HCT116 (cell line): ENCODE data around the gene DTX1. TPM values are rescaled to one million over a fixed set of nuclear protein-coding genes. Genes with fewer than 3 reads are reported as not detected.

ENCODE experiments used
- ATAC-seq: fragments of 200-7000 bp; cut with Tn5 transposase; 2 replicates; pipeline ENCODE4 v1.9.1; 2020; ENCODE audit warnings: mild to moderate bottlenecking, moderate library complexity
- BruUV-seq: library from RNA; stranded (reverse); fragments of 400-500 nt; replicated peaks from 2 replicates; lab custom pipeline; 2021; lab: Mats Ljungman, UMichigan
- CTCF ChIA-PET: fragments of 300-600 bp; sonication (Branson Sonifier 250); formaldehyde crosslinking; loops from one replicate; lab custom pipeline; 2021; ENCODE audit warnings: antibody characterized with exemption; lab: Charles Lee
- POLR2A ChIA-PET: fragments of 300-600, 350-600 bp; sonication (Branson Sonifier 250); formaldehyde crosslinking; loops from one replicate; lab custom pipeline; 2021; ENCODE audit warnings: antibody characterized with exemption; lab: Charles Lee
- RAD21 ChIA-PET, 2 experiments: fragments of 300-600 bp; sonication (Branson Sonifier 250); formaldehyde crosslinking; loops; one replicate each; lab custom pipeline; 2023; ENCODE audit warnings: low total read pairs in 2 of 2; ENCODE audit not compliant: uncharacterized antibody in 2 of 2, unreplicated experiment in 2 of 2, low non-redundant PET in 1 of 2; lab: Charles Lee
- DNase-seq: peaks from one replicate; pipeline ENCODE4 v3.0.0-alpha.2; 2010; ENCODE audit warnings: low read depth, low spot score
- H2AFZ ChIP-seq: fragments of 200-600 bp; shearing (Covaris generic), sonication (generic); 2 replicates; pipeline ENCODE4 v1.6.1; 2017; ENCODE audit warnings: low read depth, mixed run types, mixed read lengths, antibody characterized with exemption, low read length; ENCODE audit not compliant: poor library complexity, severe bottlenecking
- H3K27ac ChIP-seq: 2 replicates; pipeline ENCODE4 v1.5.1; 2012; ENCODE audit warnings: low read depth, low read length
- H3K27me3 ChIP-seq: fragments of 200-600 bp; sonication (generic); 2 replicates; pipeline ENCODE4 v1.6.1; 2016; ENCODE audit warnings: mixed run types, low read length, mixed read lengths; ENCODE audit not compliant: insufficient read depth
- H3K36me3 ChIP-seq, 2 experiments: fragments of 200-500 bp in 1 of 2; fragments of 200-600 bp in 1 of 2; sonication (Bioruptor generic) in 1 of 2; sonication (generic) in 1 of 2; 2 replicates each; pipeline versions ENCODE4 v1.5.1 to v1.6.1; 2014 to 2016; ENCODE audit warnings: low read length in 2 of 2, inconsistent platforms in 1 of 2, mixed read lengths in 1 of 2, mixed run types in 1 of 2; ENCODE audit not compliant: insufficient read depth in 2 of 2, control insufficient read depth in 1 of 2
- H3K4me1 ChIP-seq, 2 experiments: fragments of 200-600 bp in 1 of 2; sonication (generic) in 1 of 2; 2 replicates each; pipeline versions ENCODE4 v1.5.1 to v1.6.1; 2012 to 2017; ENCODE audit warnings: low read length in 2 of 2, inconsistent platforms in 1 of 2, mild to moderate bottlenecking in 1 of 2, mixed read lengths in 1 of 2, mixed run types in 1 of 2, moderate library complexity in 1 of 2; ENCODE audit not compliant: insufficient read depth in 2 of 2, control insufficient read depth in 1 of 2
- H3K4me2 ChIP-seq: fragments of 200-600 bp; sonication (generic); 2 replicates; pipeline ENCODE4 v1.6.1; 2017; ENCODE audit warnings: mixed run types, low read length, mixed read lengths
- H3K4me3 ChIP-seq, 2 experiments: fragments of 200-600 bp in 1 of 2; sonication (generic) in 1 of 2; replicated peaks in 1 of 2; 2 replicates each; pipeline ENCODE4 v1.5.1; 2011 to 2016; ENCODE audit warnings: low read length in 2 of 2, control low read depth in 1 of 2, low read depth in 1 of 2, mild to moderate bottlenecking in 1 of 2, mixed read lengths in 1 of 2, mixed run types in 1 of 2
- H3K79me2 ChIP-seq: fragments of 200-600 bp; sonication (generic); 2 replicates; pipeline ENCODE4 v1.6.1; 2017; ENCODE audit warnings: mild to moderate bottlenecking, mixed run types, low read length, moderate library complexity, mixed read lengths; ENCODE audit not compliant: insufficient read depth
- H3K9ac ChIP-seq: fragments of 200-600 bp; sonication (generic); 2 replicates; pipeline ENCODE4 v1.6.1; 2016; ENCODE audit warnings: low read length, mixed read lengths
- H3K9me2 ChIP-seq: fragments of 200-600 bp; sonication (generic), shearing (Covaris generic); 2 replicates; pipeline ENCODE4 v1.6.1; 2017; ENCODE audit warnings: mixed run types, mild to moderate bottlenecking, moderate library complexity; ENCODE audit not compliant: insufficient read depth
- H3K9me3 ChIP-seq, 2 experiments: fragments of 200-500 bp in 1 of 2; fragments of 200-600 bp in 1 of 2; sonication (Bioruptor generic) in 1 of 2; sonication (generic) in 1 of 2; 2 replicates each; pipeline ENCODE4 v1.6.1; 2014 to 2017; ENCODE audit warnings: low read length in 2 of 2, mixed read lengths in 2 of 2, inconsistent platforms in 1 of 2, low read depth in 1 of 2, mild to moderate bottlenecking in 1 of 2, mixed run types in 1 of 2, moderate library complexity in 1 of 2; ENCODE audit not compliant: control insufficient read depth in 1 of 2, insufficient read depth in 1 of 2
- H4K20me1 ChIP-seq: fragments of 200-600 bp; sonication (generic), shearing (Covaris generic); 2 replicates; pipeline ENCODE4 v1.6.1; 2017; ENCODE audit warnings: mixed run types, mild to moderate bottlenecking, moderate library complexity; ENCODE audit not compliant: insufficient read depth
- CBX3 ChIP-seq: IDR thresholded peaks from 2 replicates; pipeline ENCODE4 v1.6.1; 2012; ENCODE audit warnings: low read depth
- EGR1 ChIP-seq: IDR thresholded peaks from 2 replicates; pipeline ENCODE4 v1.6.1; 2012; ENCODE audit warnings: low read depth
- ELF1 ChIP-seq: IDR thresholded peaks from 2 replicates; pipeline ENCODE4 v1.6.1; 2012; ENCODE audit warnings: low read depth, borderline replicate concordance
- EZH2 ChIP-seq: fragments of 200-600 bp; sonication (generic); IDR thresholded peaks from 2 replicates; pipeline ENCODE4 v1.6.1; 2017; ENCODE audit warnings: antibody characterized with exemption, mixed run types
- FOSL1 ChIP-seq: IDR thresholded peaks from 2 replicates; pipeline ENCODE4 v1.6.1; 2012; ENCODE audit warnings: low read depth
- POLR2AphosphoS5 ChIP-seq: IDR thresholded peaks from 2 replicates; pipeline ENCODE4 v1.6.1; 2011; ENCODE audit warnings: mild to moderate bottlenecking, low read depth, low read length, moderate library complexity
- RAD21 ChIP-seq: IDR thresholded peaks from 2 replicates; pipeline ENCODE4 v1.6.1; 2012; ENCODE audit warnings: low read depth, mild to moderate bottlenecking
- YY1 ChIP-seq: IDR thresholded peaks from 2 replicates; pipeline ENCODE4 v1.6.1; 2011; ENCODE audit warnings: low read length, low read depth, moderate library complexity, mild to moderate bottlenecking; ENCODE audit not compliant: insufficient replicate concordance; ENCODE audit errors: extremely low read depth
- ZFX ChIP-seq: fragments of 450-650 bp; IDR thresholded peaks from 2 replicates; pipeline ENCODE4 v1.6.1; 2017
- ZNF274 ChIP-seq: fragments of 200-500 bp; sonication (Bioruptor generic); IDR thresholded peaks from 2 replicates; pipeline ENCODE4 v1.6.1; 2014; ENCODE audit warnings: mild to moderate bottlenecking, low read depth, low read length, inconsistent platforms
- intact Hi-C: fragments of 100-400 bp; cut with micrococcal nuclease; formaldehyde crosslinking; loops from 2 replicates; pipeline ENCODE4 v1.10.0; 2022
- total RNA-seq: library from RNA; stranded (reverse); gene quantifications from one replicate; pipeline ENCODE4 v1.2.1, GENCODE V29; 2021; ENCODE audit not compliant: unreplicated experiment
- TF ChIP-seq, protein P1 (sequence below): IDR thresholded peaks from 2 replicates; pipeline ENCODE4 v1.6.1; 2012; ENCODE audit warnings: low read depth
- TF ChIP-seq, protein P2 (sequence below): IDR thresholded peaks from 2 replicates; pipeline ENCODE4 v1.6.1; 2012

Gene DTX1
- total RNA-seq, 1 experiment from 2014 or later: not detected

DNA sequence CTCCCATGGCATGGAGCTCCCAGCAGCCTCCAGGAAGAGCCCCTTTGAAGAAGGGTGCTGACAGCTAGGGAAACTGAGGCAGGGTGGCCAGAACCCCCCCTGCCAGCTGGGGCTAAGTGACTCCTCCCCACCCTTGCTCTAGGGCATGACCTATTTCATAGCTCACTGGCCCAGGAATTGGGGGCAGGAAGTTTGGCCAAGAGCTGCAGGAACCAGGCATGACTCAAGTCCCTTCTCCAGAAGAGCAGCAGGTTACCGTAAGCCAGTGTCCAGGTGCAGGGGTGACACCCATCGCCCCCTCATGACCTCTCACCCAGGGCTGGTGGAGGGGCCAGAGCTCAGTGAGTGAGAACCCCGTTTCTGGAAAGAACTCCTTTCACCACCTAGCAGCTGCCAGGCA lies 77.1 kb downstream of the DTX1 start (continued):
- TF ChIP-seq, protein P1, sequence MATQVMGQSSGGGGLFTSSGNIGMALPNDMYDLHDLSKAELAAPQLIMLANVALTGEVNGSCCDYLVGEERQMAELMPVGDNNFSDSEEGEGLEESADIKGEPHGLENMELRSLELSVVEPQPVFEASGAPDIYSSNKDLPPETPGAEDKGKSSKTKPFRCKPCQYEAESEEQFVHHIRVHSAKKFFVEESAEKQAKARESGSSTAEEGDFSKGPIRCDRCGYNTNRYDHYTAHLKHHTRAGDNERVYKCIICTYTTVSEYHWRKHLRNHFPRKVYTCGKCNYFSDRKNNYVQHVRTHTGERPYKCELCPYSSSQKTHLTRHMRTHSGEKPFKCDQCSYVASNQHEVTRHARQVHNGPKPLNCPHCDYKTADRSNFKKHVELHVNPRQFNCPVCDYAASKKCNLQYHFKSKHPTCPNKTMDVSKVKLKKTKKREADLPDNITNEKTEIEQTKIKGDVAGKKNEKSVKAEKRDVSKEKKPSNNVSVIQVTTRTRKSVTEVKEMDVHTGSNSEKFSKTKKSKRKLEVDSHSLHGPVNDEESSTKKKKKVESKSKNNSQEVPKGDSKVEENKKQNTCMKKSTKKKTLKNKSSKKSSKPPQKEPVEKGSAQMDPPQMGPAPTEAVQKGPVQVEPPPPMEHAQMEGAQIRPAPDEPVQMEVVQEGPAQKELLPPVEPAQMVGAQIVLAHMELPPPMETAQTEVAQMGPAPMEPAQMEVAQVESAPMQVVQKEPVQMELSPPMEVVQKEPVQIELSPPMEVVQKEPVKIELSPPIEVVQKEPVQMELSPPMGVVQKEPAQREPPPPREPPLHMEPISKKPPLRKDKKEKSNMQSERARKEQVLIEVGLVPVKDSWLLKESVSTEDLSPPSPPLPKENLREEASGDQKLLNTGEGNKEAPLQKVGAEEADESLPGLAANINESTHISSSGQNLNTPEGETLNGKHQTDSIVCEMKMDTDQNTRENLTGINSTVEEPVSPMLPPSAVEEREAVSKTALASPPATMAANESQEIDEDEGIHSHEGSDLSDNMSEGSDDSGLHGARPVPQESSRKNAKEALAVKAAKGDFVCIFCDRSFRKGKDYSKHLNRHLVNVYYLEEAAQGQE: no peak
- no peak for TF ChIP-seq ZNF274
- TF ChIP-seq FOSL1: no peak
- TF ChIP-seq CBX3: no peak
- no peak for TF ChIP-seq ELF1
- TF ChIP-seq, protein P2, sequence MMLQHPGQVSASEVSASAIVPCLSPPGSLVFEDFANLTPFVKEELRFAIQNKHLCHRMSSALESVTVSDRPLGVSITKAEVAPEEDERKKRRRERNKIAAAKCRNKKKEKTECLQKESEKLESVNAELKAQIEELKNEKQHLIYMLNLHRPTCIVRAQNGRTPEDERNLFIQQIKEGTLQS: no peak
- no peak for TF ChIP-seq EZH2
- no peak for TF ChIP-seq POLR2AphosphoS5
- no peak for TF ChIP-seq YY1
- TF ChIP-seq RAD21: no peak
- TF ChIP-seq EGR1: no peak
- no peak for TF ChIP-seq ZFX
- TF ChIP-seq, all 23 proteins: peak for 0

DNA sequence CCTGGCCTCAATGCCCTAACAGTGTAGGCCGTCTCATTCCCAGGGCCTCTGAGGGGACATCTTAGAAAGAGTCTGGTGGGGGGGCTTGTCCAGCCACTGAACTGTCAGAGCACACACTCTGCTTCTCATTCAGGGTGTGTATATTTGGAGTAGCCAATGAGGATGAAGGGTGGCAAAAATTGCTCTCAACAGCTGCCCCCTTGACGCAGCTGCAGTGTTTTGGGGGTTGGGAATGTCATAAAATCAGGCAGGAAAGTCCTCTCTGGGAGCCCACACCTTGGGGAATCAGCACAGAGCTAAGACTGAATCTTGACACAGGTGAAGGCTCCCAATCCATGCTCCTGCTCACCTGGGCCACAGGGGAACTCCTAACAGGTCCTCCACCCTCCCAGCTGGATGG lies 77.5 kb downstream of the DTX1 start:
- no peak overlapping the region; the same call in 1 of the 2 replicates for H3K27ac ChIP-seq
- peaks cover 12% of the 10 kb centered on the region; the same call in 1 of the 2 replicates for H3K79me2 ChIP-seq
- DNase-seq: no peak
- H3K36me3 ChIP-seq: no peaks in the 10 kb centered on the region
- no peaks in the 10 kb centered on the region for H3K9me3 ChIP-seq
- no peaks in the 10 kb centered on the region for H3K9me2 ChIP-seq
- no peaks in the 10 kb centered on the region for H4K20me1 ChIP-seq
- H2AFZ ChIP-seq: no peak overlapping the region
- H3K4me1 ChIP-seq: peaks cover 13 to 34% of the 10 kb centered on the region in 2 experiments
- ChIA-PET RAD21 (no interaction called here), CTCF (interaction anchor here (1.0 to 2.3 kb wide), 2 partner anchors 11 to 13 kb away, joined by 3 to 8 read pairs; no protein-coding TSS in a partner anchor), POLR2A (no interaction called here)
- peak overlapping the region; percentile 100 for H3K4me2 ChIP-seq
- TF ChIP-seq, protein P1: no peak
- intact Hi-C loops: loop anchor here (2.0 kb wide), 1 partner anchor 35 kb away; no protein-coding TSS in a partner anchor
- peak overlapping the region in 1 of 2 experiments; percentile 94; a peak in 2 of 4 replicates for H3K4me3 ChIP-seq
- peak overlapping the region; percentile 87 for H3K9ac ChIP-seq
- no TSS peak for BruUV-seq
- no peaks in the 10 kb centered on the region for H3K27me3 ChIP-seq
- no peak for ATAC-seq
